GM12801 (cell line): ENCODE measurements around the gene B4GALT2.

ENCODE experiments used
- TF ChIP-seq, protein P1 (sequence below): IDR thresholded peaks from one replicate; pipeline ENCODE4 v1.5.1; 2011; ENCODE audit warnings: control low read depth; ENCODE audit not compliant: insufficient read length; ENCODE audit errors: extremely low read depth

Gene B4GALT2

DNA sequence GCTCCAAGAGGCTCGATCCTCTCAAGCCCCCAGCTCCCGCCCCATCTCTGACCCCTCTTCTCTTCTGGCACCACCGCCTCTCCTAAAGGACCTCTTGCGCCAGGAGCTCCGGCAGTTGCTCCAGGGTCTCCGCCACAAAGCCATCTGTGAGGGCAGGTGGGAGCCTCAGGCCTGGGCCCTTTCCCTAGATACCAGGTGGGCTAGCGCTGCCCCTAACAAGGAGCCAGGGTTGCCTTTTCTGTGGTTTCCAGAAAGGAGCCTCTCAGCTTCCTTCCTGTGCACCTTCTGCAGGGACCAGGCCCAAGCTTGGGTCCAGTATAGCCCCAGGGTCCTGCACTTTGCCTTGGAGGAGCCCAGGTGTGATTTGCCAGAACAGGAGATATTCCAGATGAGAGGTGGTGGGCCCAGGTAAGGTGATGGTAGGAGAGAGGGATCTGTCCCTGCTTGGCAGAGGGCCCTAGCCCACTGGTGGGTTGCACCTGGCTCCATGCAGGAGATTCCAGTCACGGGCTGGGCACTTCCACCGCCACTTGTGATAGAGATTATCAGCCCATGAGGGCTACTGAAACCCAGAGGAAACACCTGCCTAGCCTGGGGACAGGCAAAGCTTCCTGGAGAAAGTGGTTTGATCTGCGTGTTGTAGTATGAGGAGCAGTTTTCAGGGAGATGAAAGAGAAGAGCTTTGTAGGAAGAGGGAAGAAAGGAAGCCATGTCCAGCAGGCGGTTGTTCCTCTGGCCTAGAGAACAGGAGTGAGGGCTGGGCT lies 13.4 kb downstream of the B4GALT2 start:
- TF ChIP-seq, protein P1, sequence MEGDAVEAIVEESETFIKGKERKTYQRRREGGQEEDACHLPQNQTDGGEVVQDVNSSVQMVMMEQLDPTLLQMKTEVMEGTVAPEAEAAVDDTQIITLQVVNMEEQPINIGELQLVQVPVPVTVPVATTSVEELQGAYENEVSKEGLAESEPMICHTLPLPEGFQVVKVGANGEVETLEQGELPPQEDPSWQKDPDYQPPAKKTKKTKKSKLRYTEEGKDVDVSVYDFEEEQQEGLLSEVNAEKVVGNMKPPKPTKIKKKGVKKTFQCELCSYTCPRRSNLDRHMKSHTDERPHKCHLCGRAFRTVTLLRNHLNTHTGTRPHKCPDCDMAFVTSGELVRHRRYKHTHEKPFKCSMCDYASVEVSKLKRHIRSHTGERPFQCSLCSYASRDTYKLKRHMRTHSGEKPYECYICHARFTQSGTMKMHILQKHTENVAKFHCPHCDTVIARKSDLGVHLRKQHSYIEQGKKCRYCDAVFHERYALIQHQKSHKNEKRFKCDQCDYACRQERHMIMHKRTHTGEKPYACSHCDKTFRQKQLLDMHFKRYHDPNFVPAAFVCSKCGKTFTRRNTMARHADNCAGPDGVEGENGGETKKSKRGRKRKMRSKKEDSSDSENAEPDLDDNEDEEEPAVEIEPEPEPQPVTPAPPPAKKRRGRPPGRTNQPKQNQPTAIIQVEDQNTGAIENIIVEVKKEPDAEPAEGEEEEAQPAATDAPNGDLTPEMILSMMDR, result no peak

DNA sequence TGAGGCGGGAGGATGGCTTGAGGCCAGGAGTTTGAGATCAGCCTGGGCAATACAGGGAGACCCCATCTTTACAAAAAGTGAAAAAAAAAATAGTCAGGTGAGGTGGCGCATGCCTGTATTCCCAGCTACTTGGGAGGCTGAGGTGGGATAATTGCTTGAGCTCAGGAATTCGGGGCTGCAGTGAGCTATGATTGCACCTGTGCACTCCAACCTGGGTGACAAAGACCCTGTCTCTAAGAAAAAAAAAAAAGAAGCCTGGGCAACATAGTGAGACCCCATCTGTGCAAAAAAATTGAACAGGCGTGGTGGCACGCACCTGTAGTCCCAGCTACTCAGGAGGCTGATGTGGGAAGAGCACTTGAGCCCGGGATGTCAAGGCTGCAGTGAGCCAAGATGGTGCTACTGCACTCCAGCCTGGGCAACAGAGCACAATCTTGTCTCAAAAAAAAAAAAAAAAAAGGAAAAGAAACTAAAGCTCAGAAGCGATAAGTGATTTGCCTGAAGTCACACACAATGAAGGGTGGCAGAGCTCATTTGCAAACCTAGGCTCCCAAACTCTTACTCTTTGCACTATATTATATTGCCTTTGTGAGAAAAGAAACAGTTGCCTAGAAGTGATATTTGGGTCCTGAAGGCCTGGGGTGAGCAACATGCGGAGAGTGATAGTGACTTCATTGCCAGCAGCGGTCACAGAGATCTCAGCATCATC lies 14.3 kb downstream of the B4GALT2 start:
- TF ChIP-seq, protein P1, result no peak

DNA sequence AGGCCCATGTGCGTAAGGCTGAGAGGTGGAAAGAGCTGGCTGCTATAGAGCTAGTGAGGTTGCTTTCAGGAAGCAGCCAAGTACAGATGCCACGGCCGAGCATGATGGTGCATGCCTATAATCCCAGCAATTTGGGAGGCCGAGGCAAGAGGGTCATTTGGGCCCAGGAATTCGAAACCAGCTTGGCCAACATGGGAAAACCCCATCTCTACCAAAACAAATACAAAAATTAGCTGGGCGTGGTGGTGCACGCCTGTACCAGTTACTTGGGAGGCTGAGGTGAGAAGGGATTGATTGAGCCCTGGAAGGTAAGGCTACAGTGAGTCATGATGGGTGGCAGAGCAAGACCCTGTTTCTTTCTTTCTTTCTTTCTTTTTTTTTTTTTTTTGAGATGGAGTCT lies 15.1 kb downstream of the B4GALT2 start:
- TF ChIP-seq, protein P1, result no peak

DNA sequence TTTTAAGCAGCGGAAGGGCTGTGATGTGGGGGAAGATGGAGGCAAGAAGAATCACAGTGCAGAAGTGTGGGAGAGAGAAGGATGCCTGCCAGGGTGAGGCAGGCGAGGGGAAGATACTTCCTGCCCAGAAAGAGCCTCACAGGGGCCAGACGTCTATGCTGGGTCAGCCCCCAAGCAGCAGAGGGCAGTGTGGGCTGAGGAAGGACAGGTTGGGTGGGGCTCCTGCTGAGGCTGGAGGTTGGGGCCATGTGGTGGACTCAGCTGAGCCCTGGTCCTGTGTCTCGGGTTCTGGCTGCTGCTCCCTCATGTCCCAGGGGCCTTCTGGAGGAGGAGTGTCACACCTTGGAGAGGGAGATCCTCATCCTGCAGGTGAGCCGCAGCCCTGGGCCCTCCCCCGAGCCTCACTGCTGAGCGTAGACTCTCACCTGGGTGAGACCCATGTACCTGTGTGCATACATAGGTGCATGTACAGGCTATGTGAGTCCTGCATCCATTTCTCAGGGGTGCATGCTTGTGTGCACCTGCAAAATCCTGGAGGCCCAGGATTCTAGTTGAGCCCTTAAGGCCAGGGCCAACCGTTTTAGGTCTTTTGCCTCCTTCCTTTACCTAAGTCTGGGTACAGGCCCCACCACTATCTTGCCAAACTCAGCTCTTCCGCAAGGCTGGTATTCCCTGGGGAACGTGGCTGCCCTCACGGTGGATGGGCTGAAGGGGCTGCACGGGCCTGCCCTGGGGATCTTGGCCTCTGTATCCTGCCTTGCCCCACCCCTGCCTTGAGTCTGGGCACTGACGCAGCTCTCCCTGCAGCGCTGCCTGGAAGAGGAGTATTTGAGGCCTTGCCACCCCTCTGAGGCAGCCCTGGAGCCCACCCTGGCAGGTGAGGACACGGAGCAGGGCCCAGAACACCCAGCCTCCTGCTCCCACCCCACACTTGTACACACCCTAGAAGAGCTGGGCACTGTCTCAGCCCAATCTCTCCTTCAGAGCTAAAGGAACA lies 16.1 kb downstream of the B4GALT2 start:
- TF ChIP-seq, protein P1, result no peak

DNA sequence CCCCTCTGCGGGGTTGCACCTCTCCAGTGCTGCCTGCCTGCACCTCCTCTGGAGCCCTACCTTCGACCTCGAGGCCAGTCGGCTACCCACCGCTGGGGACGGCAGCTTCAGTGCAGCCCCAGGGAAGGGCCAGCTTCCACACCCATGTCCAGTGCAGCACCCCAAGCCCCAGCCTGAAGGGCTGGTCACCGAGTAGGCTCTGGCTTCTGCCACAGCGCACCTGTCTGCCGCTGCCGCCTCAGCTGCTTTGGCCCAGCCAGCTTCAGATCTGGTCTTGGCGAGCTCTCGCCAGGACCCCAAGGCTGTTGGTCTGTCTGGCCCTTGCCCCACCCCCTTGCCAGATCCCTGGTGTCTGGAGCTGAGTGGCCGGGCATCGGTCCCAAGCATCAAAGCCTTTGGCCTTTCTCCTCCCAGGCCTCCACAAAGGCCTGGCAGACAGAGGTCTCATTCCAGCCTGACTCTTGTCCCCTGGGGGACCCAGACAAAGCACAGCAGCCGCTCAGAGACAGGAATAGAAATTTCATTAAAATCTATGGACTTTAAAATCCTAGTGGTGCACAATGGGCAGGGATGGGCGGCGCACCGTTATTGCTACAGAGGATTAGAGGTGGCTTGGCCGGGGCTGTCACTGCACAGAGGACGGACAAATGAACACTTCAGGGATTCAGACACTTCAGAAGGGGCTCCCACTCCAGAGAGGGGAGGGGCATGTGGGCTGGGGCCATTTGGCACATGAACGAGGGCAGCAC lies 17.1 kb downstream of the B4GALT2 start:
- TF ChIP-seq, protein P1, result no peak

DNA sequence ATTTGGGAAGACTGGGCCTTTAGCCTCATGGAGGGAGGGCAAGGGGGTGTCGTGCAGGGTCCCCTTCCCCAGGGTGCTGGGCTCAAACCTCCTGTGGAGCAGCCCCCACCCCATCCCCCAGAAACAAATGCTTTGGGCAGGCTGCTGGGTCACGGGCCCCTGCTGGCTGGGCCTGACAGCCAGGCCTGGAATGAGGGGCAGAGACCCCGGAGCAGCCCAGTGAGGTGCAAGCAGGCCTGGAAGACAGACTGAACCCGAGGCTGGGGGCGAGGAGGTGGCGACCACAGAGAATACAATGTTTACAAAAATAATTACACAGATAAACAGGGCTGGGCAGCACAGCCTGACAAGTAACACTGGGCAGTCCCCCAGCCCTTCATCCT lies 17.7 kb downstream of the B4GALT2 start:
- TF ChIP-seq, protein P1, result no peak
